ENCODE results near the gene HIP1. TPM values are rescaled to one million over a fixed set of nuclear protein-coding genes. Genes with fewer than 3 reads are reported as not detected.

Gene HIP1
- total and polyA plus RNA-seq, 9 of the 15 experiments (the other 6 are each of a cell fraction or from before 2014, with no cell fraction given) = 2.4 to 13.7 (median 9.5) TPM

GRCh38 chr7:75734586-75735458 is 3.9 kb downstream of the HIP1 start (continued):
- TF ChIP-seq BCLAF1 (IDR thresholded peaks at IDR 0.05; ENCODE audit: borderline replicate concordance in 1 of 2, control insufficient read depth in 1 of 2, low read depth in 2 of 2, low read length in 1 of 2) (0 out of 4 replicates have a peak, but pooled peaks of 1 of the 2 experiments have one; percentile 51), XRCC3 (IDR thresholded peaks at IDR 0.05) (no peak), VEZF1 (CRISPR knock-in tag; IDR thresholded peaks at IDR 0.05) (peak; percentile 86), FOXK1 (CRISPR knock-in tag; IDR thresholded peaks at IDR 0.05; ENCODE audit: borderline replicate concordance) (peak; percentile 23; the same call in 1 of the 2 replicates), HNRNPUL1 (IDR thresholded peaks at IDR 0.05; ENCODE audit: low read length) (no peak), CHD4 (IDR thresholded peaks at IDR 0.05; ENCODE audit: insufficient read depth, insufficient replicate concordance, low read depth, low read length, poor library complexity, severe bottlenecking) (peak; percentile 94), ZNF584 (CRISPR knock-in tag; IDR thresholded peaks at IDR 0.05; ENCODE audit: low read depth) (no peak), ATF4 (CRISPR knock-in tag; IDR thresholded peaks at IDR 0.05) (no peak), BACH1 (tag; IDR thresholded peaks at IDR 0.05) (0 out of 2 replicates have a peak, but pooled peaks have one; percentile 37), CHAMP1 (IDR thresholded peaks at IDR 0.05) (no peak), E2F4 (CRISPR knock-in tag; IDR thresholded peaks at IDR 0.05; ENCODE audit: low read depth) (no peak), GABPB2 (CRISPR knock-in tag; conservative IDR thresholded peaks at IDR 0.05) (no peak), ZNF507 (tag; conservative IDR thresholded peaks at IDR 0.05) (no peak), THAP7 (CRISPR knock-in tag; IDR thresholded peaks at IDR 0.05) (no peak)
